Measurements from ENCODE around the gene IRX4. TPM values are rescaled to one million over a fixed set of nuclear protein-coding genes. Genes with fewer than 3 reads are reported as not detected.

Gene IRX4
- total RNA-seq, 1 donor from 2014 or later, result 0.68 TPM

- Histone ChIP-seq H3K27ac (ENCODE audit: low read depth, low read length) (no peak overlapping the region), H3K27me3 (ENCODE audit: insufficient read depth, low read length) (peaks cover 6% of the 10 kb centered on the region), H4K20me1 (ENCODE audit: insufficient read depth, low read length) (no peaks in the 10 kb centered on the region), H3K79me2 (ENCODE audit: insufficient read depth, low read length) (no peaks in the 10 kb centered on the region), H3K4me1 (ENCODE audit: insufficient read depth, low read length) (no peaks in the 10 kb centered on the region), H3K4me3 (ENCODE audit: insufficient read depth, low read depth, low read length) (no peak overlapping the region), H3K4me2 (ENCODE audit: low read length) (no peak overlapping the region), H3K36me3 (ENCODE audit: insufficient read depth, low read length) (no peaks in the 10 kb centered on the region), H3K9ac (ENCODE audit: low read length) (no peak overlapping the region), H2AFZ (ENCODE audit: low read depth, low read length) (peak overlapping the region; percentile 18), H3K9me3 (ENCODE audit: insufficient read depth, low read depth, low read length) (peaks cover 10% of the 10 kb centered on the region)
- Mint-ChIP-seq H3K27me3 (ENCODE audit: low read depth, unreplicated experiment) (peaks cover 11% of the 10 kb centered on the region), H3K4me3 (ENCODE audit: unreplicated experiment) (peak overlapping the region; percentile 55), H3K9me3 (ENCODE audit: unreplicated experiment) (peaks cover 1% of the 10 kb centered on the region), H3K27ac (ENCODE audit: unreplicated experiment) (no peak overlapping the region), H3K36me3 (ENCODE audit: low read depth, unreplicated experiment) (no peaks in the 10 kb centered on the region), H3K4me1 (ENCODE audit: low read depth, unreplicated experiment) (peaks cover 1% of the 10 kb centered on the region)
- FAIRE-seq (no peak), DNase-seq (ENCODE audit: low read depth) (no peak)
- TF ChIP-seq CTCF (IDR thresholded peaks at IDR 0.05; ENCODE audit: insufficient read depth, low read depth, low read length) (no peak), EZH2 (IDR thresholded peaks at IDR 0.05; ENCODE audit: insufficient read depth, low read length) (peak; percentile 56)
Measured at GRCh38 chr5:1930880-1931603, 48.3 kb upstream of the IRX4 start.

GRCh38 chr5:1930501-1930879, 47.8 kb upstream of the IRX4 start:
- H3K4me3 ChIP-seq (ENCODE audit: insufficient read depth, low read depth, low read length), result no peak overlapping the region
- H4K20me1 ChIP-seq (ENCODE audit: insufficient read depth, low read length), result no peaks in the 10 kb centered on the region
- TF ChIP-seq CTCF (IDR thresholded peaks at IDR 0.05; ENCODE audit: insufficient read depth, low read depth, low read length), result no peak
- TF ChIP-seq EZH2 (IDR thresholded peaks at IDR 0.05; ENCODE audit: insufficient read depth, low read length), result no peak
- FAIRE-seq, result no peak
- peaks cover 10% of the 10 kb centered on the region for H3K9me3 ChIP-seq (ENCODE audit: insufficient read depth, low read depth, low read length)
- no peaks in the 10 kb centered on the region for H3K36me3 ChIP-seq (ENCODE audit: insufficient read depth, low read length)
- H3K9me3 Mint-ChIP-seq (ENCODE audit: unreplicated experiment), result peaks cover 1% of the 10 kb centered on the region
- H3K27ac ChIP-seq (ENCODE audit: low read depth, low read length), result no peak overlapping the region
- peaks cover 1% of the 10 kb centered on the region for H3K4me1 Mint-ChIP-seq (ENCODE audit: low read depth, unreplicated experiment)
- H3K9ac ChIP-seq (ENCODE audit: low read length), result no peak overlapping the region
- H2AFZ ChIP-seq (ENCODE audit: low read depth, low read length), result no peak overlapping the region
- no peak overlapping the region for H3K27ac Mint-ChIP-seq (ENCODE audit: unreplicated experiment)
- H3K27me3 Mint-ChIP-seq (ENCODE audit: low read depth, unreplicated experiment), result peaks cover 11% of the 10 kb centered on the region
- no peaks in the 10 kb centered on the region for H3K36me3 Mint-ChIP-seq (ENCODE audit: low read depth, unreplicated experiment)
- H3K4me1 ChIP-seq (ENCODE audit: insufficient read depth, low read length), result no peaks in the 10 kb centered on the region
- no peaks in the 10 kb centered on the region for H3K79me2 ChIP-seq (ENCODE audit: insufficient read depth, low read length)
- H3K27me3 ChIP-seq (ENCODE audit: insufficient read depth, low read length), result peaks cover 6% of the 10 kb centered on the region
- no peak for DNase-seq (ENCODE audit: low read depth)
- no peak overlapping the region for H3K4me3 Mint-ChIP-seq (ENCODE audit: unreplicated experiment)
- no peak overlapping the region for H3K4me2 ChIP-seq (ENCODE audit: low read length)
